ENCODE results near the gene CLEC2D. TPM values are rescaled to one million over a fixed set of nuclear protein-coding genes. Genes with fewer than 3 reads are reported as not detected.

The CLEC2D gene
- total RNA-seq, 1 donor: 9.4 TPM

DNA sequence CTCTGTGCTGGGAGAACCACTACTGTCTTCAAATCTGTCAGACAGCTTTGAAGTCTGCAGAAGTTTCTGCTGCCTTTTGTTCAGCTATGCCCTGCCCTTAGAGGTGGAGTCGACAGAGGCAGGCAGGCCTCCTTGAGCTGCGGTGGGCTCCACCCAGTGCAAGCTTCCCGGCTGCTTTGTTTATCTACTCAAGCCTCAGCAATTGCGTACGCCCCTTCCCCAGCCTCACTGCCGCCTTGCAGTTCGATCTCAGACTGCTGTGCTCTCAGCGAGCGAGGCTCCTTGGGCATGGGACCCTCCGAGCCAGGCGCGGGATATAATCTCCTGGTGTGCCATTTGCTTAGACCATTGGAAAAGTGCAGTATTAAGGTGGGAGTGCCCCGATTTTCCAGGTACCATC is 36.7 kb upstream of the CLEC2D start:
- Histone ChIP-seq H3K36me3 (ENCODE audit: insufficient read depth, low read length) (no peaks in the 10 kb centered on the region), H3K79me2 (ENCODE audit: insufficient read depth, low read length) (no peaks in the 10 kb centered on the region), H4K20me1 (ENCODE audit: insufficient read depth, low read length) (no peaks in the 10 kb centered on the region), H3K4me2 (ENCODE audit: insufficient read depth, low read length) (no peak overlapping the region), H3K27ac (ENCODE audit: low read depth, low read length) (no peak overlapping the region), H2AFZ (ENCODE audit: low read length) (no peak overlapping the region), H3K9me3 (ENCODE audit: low read depth, low read length) (no peaks in the 10 kb centered on the region), H3K4me3 (ENCODE audit: insufficient read depth, low read length) (no peak overlapping the region), H3K4me1 (ENCODE audit: insufficient read depth, low read length) (no peaks in the 10 kb centered on the region), H3K27me3 (ENCODE audit: insufficient read depth, low read length) (no peaks in the 10 kb centered on the region)
- DNase-seq (ENCODE audit: insufficient read length, low spot score, missing footprints): no peak
- TF ChIP-seq, protein P1, sequence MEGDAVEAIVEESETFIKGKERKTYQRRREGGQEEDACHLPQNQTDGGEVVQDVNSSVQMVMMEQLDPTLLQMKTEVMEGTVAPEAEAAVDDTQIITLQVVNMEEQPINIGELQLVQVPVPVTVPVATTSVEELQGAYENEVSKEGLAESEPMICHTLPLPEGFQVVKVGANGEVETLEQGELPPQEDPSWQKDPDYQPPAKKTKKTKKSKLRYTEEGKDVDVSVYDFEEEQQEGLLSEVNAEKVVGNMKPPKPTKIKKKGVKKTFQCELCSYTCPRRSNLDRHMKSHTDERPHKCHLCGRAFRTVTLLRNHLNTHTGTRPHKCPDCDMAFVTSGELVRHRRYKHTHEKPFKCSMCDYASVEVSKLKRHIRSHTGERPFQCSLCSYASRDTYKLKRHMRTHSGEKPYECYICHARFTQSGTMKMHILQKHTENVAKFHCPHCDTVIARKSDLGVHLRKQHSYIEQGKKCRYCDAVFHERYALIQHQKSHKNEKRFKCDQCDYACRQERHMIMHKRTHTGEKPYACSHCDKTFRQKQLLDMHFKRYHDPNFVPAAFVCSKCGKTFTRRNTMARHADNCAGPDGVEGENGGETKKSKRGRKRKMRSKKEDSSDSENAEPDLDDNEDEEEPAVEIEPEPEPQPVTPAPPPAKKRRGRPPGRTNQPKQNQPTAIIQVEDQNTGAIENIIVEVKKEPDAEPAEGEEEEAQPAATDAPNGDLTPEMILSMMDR (IDR thresholded peaks at IDR 0.05; ENCODE audit: extremely low read depth, low read depth, low read length): no peak

DNA sequence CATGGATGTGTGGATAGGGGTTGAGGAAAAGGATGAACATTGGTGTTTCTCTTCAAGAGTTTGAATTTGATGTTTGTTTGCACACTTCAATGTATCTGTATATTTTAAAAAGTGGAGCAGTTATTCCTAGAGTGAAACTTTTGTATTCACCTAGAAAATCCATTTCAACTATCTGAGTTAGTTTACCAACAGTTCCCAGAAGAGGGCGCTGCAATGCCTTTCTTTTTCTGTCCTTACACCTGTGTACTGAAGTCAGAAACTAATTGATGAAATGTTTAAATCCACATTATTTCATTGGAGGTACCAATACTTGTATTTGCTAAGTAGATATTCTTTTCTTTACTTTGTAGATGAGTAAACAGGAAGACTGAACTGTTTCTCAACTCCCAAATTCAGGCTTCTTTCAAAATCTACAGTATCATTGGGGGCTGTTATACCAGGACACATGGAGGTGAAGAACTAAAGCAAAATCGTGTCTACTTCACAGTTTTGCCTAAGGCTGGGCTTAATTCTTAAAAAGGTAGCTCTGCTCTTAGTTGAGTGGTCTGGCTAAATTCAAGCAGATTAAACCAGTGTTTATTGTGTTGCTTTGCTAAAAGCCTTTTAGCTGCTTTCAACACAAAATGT is 35.2 kb upstream of the CLEC2D start:
- DNase-seq (ENCODE audit: insufficient read length, low spot score, missing footprints): peak; percentile 37
- Histone ChIP-seq H4K20me1 (ENCODE audit: insufficient read depth, low read length) (no peaks in the 10 kb centered on the region), H3K27me3 (ENCODE audit: insufficient read depth, low read length) (no peaks in the 10 kb centered on the region), H3K36me3 (ENCODE audit: insufficient read depth, low read length) (no peaks in the 10 kb centered on the region), H2AFZ (ENCODE audit: low read length) (no peak overlapping the region), H3K27ac (ENCODE audit: low read depth, low read length) (no peak overlapping the region), H3K9me3 (ENCODE audit: low read depth, low read length) (no peaks in the 10 kb centered on the region), H3K79me2 (ENCODE audit: insufficient read depth, low read length) (no peaks in the 10 kb centered on the region), H3K4me1 (ENCODE audit: insufficient read depth, low read length) (no peaks in the 10 kb centered on the region), H3K4me2 (ENCODE audit: insufficient read depth, low read length) (no peak overlapping the region), H3K4me3 (ENCODE audit: insufficient read depth, low read length) (no peak overlapping the region)
- TF ChIP-seq, protein P1 (IDR thresholded peaks at IDR 0.05; ENCODE audit: extremely low read depth, low read depth, low read length): peak; percentile 74

DNA sequence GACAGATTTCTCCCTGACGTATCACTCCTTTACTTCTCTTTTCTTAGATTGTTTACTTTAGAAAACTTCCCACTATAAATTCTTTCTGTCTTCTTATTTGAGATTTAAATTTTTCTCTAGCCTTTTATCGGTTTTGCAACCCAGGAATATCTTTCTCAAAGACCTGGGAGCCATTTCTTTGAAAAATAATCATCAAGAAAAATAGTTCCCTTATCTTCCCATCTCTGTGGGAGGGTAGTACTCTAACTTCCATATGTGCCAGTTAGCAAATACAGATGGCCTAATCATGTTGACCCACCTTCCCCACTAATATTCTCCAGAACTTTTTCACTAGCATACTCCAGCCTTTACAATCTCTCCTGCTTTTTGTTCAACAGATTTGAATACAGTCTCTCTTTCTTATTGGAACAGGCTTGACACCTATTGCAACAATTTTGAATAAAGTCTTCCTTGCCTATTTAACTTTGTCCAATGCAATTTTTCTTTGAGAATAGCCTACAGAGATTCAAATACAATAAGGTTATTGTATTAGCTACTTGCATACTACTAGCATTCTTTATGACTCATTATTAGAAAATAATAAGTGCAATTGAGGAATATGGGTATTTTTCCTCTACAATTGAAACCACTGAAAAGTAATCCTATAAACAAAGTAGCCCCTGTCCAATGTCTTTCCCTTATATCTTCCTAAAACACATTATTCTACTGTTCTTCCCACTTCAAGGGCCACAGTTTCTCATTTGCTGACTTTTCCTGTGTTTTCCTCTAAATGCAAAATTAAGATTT is 34.4 kb upstream of the CLEC2D start:
- H3K36me3 ChIP-seq (ENCODE audit: insufficient read depth, low read length): no peaks in the 10 kb centered on the region
- H3K79me2 ChIP-seq (ENCODE audit: insufficient read depth, low read length): no peaks in the 10 kb centered on the region
- H3K4me1 ChIP-seq (ENCODE audit: insufficient read depth, low read length): no peaks in the 10 kb centered on the region
- H3K4me3 ChIP-seq (ENCODE audit: insufficient read depth, low read length): no peak overlapping the region
- TF ChIP-seq, protein P1 (IDR thresholded peaks at IDR 0.05; ENCODE audit: extremely low read depth, low read depth, low read length): no peak
- no peak overlapping the region for H3K27ac ChIP-seq (ENCODE audit: low read depth, low read length)
- no peaks in the 10 kb centered on the region for H3K9me3 ChIP-seq (ENCODE audit: low read depth, low read length)
- no peak for DNase-seq (ENCODE audit: insufficient read length, low spot score, missing footprints)
- no peaks in the 10 kb centered on the region for H3K27me3 ChIP-seq (ENCODE audit: insufficient read depth, low read length)
- H4K20me1 ChIP-seq (ENCODE audit: insufficient read depth, low read length): no peaks in the 10 kb centered on the region
- H2AFZ ChIP-seq (ENCODE audit: low read length): no peak overlapping the region
- no peak overlapping the region for H3K4me2 ChIP-seq (ENCODE audit: insufficient read depth, low read length)

GRCh38 chr12:9636150-9636850 is 33.2 kb upstream of the CLEC2D start:
- no peak overlapping the region for H3K27ac ChIP-seq (ENCODE audit: low read depth, low read length)
- TF ChIP-seq, protein P1 (IDR thresholded peaks at IDR 0.05; ENCODE audit: extremely low read depth, low read depth, low read length): no peak
- H3K4me3 ChIP-seq (ENCODE audit: insufficient read depth, low read length): no peak overlapping the region
- H3K9me3 ChIP-seq (ENCODE audit: low read depth, low read length): no peaks in the 10 kb centered on the region
- no peaks in the 10 kb centered on the region for H3K79me2 ChIP-seq (ENCODE audit: insufficient read depth, low read length)
- no peak for DNase-seq (ENCODE audit: insufficient read length, low spot score, missing footprints)
- no peak overlapping the region for H3K4me2 ChIP-seq (ENCODE audit: insufficient read depth, low read length)
- no peaks in the 10 kb centered on the region for H3K27me3 ChIP-seq (ENCODE audit: insufficient read depth, low read length)
- no peaks in the 10 kb centered on the region for H3K36me3 ChIP-seq (ENCODE audit: insufficient read depth, low read length)
- no peaks in the 10 kb centered on the region for H3K4me1 ChIP-seq (ENCODE audit: insufficient read depth, low read length)
- no peaks in the 10 kb centered on the region for H4K20me1 ChIP-seq (ENCODE audit: insufficient read depth, low read length)
- H2AFZ ChIP-seq (ENCODE audit: low read length): no peak overlapping the region
